Stimulated activated CD8-positive, alpha-beta memory T cell treated with anti-CD3 and anti-CD28 coated beads, Interleukin-7, amount 100 ng/mL, for 4 hours (primary cell): Measurements from ENCODE around the gene ZNF610.
"Not testable (repeated sequence)": the region's sequence is repeated elsewhere in the genome, so short reads cannot be mapped to it uniquely, and the experiment has no call there.

Experiments used
- DNase-seq, 2 donors: peaks; one replicate each; pipeline ENCODE4 v3.0.0-alpha.2; 2020; ENCODE audit warnings: low read depth in 2 of 2

Gene ZNF610

DNA sequence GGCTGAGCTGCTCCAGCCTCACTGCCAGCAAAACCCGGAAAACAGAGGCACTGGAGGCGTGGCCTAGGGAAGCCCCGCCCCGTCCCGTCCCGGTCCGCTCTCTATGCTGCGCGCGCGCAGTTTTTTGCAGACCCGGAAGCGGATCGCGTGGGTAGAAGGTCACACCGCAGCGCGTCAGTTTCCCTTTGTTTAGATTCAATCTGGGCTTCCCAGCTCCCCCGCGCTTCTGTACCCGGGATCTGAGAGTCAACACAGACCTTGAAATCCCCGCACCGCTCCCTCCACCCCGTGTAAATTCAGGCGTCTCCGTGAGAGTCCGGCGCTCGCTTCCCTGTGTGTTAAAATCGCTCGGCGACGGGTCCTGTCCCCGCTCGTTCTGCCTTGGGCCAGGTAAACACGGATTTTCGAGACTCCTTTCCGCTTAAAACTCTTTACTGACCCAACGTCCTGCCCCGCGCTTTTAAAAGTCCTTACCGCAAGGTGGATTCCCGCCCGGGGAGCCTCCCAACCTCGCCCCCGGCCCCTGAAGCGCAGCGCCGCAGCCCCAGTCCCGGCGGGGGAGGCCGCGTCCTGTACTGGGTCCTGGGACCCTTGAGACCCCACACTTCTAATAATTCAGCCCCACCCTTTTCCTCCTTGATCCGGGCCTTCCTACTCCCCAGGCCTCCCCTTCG is at the start of gene ZNF610:
Gene ZNF610 (plus strand): TSS at position 127 of the 674 bp plus-strand sequence. CDS start 12,930 bp downstream, outside the sequence.
- peak; percentile 76 to 78 for DNase-seq

DNA sequence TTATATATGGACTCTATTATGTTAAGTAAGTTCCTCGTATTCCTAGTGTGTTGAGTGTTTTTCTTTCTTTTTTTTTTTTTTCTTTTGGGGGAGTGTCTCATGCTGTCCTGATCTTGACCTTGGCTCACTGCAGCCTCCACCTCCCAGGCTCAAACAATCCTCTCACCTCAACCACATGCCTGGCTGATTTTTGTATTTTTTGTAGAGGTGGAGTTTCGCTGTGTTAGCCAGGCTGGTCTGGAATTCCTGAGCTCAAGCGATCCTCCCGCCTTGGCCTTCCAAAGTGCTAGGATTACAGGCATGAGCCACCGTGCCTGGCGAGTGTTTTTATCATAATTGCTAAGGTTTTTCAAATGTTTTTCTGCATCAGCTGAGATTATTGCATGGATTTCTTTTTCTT is 49.8 kb upstream of the ZNF610 start:
- DNase-seq: no peak

DNA sequence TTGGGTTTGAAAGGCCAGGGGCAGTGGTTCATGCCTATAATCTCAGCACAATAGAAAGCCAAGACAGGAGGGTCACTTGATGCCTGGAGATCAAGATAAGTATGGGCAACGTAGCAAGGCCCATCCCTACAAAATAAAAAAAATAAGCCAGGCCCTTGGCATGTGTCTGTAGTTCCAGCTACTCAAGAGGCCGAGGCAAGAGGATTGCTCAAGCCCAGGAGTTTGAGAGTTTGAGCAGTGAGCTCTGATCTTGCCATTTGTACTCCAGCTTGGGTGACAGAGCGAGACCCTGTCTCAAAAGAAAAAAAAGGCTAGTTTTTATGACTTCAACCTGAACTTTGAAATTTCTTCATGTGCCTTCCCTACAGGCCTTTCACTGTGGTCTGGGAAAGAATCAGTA is 44.3 kb upstream of the ZNF610 start:
- DNase-seq: no peak

DNA sequence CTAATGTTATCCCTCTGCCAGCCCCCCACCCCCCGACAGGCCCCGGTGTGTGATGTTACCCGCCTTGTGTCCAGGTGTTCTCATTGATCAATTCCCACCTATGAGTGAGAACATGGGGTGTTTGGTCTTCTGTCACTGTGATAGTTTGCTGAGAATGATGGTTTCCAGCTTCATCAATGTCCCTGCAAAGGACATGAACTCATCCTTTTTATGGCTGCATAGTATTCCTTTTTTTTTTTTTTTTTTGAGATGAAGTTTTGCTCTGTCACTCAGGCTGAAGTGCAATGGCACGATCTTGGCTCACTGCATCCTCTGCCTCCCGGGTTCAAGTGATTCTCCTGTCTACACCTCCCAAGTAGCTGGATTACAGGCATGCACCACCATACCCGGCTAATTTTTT is 43.1 kb upstream of the ZNF610 start:
- not testable (repeated sequence) for DNase-seq

DNA sequence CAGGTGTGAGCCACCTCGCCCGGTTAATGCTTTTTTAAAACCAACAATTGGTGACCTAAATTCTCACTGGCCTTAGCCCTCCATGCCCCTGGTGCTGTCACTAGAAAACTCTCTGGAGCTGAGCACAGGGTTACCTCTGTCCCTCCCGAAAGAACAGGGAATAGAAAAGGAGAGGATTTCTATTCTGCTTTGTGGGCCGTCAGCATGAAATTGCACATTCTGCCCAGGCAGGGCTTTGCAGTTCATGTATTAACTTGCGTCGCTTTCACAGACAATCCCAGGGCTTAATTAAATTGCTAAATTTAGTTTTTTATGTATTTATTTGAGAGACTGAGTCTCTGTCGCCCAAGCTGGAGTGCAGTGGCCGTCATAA is 39.7 kb upstream of the ZNF610 start:
- DNase-seq: no peak

DNA sequence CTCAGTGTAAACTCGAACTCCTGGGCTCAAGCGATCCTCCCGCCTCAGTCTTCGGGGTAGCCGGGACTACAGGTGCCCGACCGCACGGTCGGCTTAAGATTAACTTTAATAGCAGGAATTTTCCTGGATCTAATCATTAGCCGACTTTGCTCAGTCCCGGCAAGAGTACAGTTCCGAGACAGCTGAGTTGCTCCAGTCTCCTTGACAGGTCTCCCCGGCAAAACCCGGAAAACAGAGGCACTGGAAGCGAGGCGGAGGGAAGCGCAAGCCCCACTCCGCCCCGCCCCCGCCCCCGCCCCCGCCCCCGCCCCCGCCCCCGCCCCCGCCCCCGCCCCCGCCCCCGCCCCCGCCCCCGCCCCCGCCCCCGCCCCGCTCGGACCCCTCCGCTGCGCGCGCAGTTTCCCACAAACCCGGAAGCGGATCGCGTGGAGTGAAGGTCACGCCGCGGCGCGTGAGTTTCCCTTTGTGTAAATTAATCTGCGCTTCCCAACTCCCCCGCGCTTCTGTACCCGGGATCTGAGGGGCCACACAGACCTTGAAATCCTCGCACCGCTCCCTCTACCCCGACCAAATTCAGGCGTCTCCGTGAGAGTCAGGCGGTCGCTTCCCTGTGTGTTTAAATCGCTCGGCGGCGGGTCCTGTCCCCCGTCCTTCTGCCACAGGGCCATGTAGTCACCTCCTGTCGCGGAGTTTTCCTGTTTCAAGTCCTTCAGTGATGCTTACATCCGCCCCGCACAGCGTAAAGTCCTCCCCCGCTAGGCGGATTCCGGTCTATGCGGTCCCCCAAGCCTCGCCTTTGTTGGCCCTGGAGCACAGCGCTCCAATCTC is 39.1 kb upstream of the ZNF610 start, which contains the start of gene ZNF480:
Gene ZNF480 (plus strand): TSS at position 397 of the 828 bp plus-strand sequence. CDS start 3,244 bp downstream, outside the sequence.
- peak; percentile 69 to 78 for DNase-seq

DNA sequence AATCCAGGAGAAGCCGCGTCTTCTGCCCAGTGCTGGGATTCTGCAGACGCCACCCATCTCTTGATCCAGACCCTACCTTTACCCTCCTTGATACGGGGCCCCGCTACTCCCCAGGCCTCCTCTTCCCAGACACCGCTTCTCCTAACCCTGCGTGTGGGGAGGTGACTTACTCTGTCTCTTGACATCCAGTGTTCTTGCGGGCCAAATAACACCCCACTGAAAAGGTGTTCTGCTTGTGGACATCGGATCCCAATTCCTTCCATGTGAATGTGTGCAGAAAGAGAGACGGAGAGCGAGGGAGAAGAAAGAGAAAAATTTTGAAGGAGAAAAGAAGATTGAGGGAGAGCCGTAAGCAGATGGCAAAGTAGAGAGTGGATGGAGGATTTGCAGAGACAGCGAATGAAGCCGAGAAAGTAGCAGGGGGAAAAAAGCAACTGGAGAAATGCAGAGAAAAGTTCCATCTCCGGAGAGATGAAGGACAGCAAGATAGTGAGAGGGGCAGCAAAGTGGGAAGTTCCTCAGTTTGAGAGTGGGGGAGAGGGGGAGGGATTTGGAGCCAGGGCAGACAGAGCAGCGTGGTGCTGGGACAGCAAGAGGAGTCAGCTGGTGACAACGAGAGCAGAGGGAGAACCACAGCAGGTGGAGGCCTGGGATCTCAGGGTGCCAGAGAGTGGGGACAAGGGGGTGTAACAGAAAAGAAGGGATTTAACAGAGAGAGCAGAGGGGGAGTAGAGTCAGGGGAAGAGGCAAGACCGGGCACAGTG is 38.3 kb upstream of the ZNF610 start:
- no peak for DNase-seq

DNA sequence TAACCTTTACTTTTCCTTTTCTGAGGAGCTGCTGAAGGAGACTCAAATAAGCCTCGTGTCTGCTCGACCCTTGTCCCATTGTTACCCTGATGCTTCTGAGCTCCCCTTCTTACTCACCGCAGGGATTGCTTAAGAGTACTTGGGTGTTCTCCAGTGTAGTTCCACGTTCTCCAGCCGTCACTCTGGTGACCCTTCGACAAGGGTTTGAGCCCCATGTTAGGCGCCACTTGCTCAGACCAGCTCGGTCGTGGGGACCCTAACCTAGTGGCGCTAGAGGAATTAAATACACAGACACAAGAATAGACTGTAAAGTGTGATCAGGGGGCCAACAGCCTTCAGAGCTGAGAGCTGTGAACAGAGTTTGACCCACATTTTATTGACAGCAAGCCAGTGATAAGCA is 28.8 kb upstream of the ZNF610 start:
- DNase-seq: no peak

DNA sequence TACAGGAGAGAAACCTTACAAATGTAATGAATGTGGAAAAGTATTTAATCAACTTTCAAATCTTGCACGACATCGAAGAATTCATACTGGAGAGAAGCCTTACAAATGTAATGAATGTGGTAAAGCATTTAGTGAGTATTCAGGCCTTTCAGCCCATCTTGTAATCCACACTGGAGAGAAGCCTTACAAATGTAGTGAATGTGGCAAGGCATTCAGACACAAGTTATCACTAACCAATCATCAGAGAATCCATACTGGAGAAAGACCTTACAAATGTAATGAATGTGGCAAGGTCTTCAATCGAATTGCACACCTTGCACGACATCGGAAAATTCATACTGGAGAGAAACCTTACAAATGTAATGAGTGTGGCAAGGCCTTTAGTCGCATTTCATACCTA is 13.6 kb upstream of the ZNF610 start:
- DNase-seq: no peak

DNA sequence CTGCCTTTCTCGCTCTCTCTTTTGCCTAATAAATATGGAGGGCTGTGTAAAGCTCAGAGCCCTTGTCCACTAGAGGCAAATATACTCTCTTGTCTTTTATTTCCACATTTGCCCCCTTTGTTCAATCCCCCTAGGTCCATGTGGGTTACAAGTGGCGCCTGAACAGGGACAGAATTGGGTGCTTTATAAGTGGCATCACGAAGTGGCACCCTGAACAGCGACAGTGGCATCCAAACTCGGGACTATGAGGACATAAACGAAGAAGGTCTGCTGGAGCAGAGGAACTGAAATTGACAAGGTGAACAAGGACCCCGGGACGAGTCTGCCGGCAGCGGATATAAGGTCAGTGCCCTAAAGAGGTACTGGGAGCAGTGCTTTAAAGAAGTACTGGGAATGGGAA is 4.3 kb upstream of the ZNF610 start:
- no peak for DNase-seq

DNA sequence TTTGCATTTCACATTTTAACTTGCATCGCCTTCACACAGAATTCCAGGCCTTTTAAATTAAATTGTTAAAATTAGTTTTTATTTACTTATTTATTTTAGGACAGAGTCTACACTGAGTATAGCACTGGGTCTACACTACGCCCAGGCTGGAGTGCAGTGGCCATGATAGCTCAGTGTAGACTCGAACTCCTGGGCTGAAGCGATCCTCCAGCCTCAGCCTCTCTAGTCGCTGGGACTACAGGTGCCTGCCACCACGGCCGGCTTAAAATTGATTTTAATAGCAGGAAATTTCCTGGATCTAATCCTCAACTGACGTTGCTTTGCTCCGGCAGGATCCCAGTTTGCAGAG is 301 bp upstream of the ZNF610 start:
- no peak for DNase-seq

DNA sequence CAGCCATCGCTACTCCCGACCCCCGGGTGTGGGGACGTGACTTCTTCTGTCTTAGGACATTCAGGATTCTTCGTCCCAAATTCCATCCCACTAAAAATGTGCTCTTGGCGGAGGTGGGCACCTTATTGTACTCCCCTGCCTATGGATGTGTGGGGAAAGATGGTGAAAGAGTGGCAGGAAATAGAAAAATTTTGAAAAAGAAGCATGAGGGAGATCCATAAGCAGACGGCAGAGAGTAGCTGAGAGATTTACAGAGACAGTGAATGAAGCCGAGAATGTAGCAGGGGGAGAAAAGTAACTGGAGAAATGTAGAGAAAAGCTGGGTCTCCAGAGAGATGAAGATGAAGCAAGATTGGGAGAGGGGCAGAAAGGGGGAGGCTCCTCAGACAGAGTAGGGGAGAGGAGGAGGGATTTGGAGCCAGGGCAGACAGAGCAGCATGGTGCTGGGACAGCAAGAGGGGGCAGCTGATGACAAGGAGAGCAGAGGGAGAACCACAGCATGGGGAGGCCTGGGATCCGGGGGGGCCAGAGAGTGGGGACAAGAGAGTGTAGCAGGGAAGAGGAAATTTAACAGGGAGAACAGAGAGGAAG is 843 bp downstream of the ZNF610 start:
- no peak for DNase-seq

DNA sequence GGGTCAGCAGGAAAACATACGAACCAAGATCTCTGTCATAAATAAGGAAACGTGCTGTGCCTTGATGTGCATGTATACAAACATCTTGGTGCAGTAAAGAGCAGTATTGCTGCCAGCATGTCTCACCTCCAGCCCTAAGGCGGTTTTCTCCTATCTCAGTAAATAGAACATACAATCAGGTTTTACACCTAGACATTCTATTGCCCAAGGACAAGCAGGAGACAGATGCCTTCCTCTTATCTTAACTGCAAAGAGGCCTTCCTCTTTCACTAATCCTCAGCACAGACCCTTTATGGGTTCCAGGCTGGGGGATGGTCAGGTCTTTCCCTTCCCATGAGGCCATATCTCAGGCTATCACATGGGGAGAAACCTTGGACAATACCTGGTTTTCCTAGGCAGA is 3.0 kb downstream of the ZNF610 start:
- DNase-seq: not testable (repeated sequence)

DNA sequence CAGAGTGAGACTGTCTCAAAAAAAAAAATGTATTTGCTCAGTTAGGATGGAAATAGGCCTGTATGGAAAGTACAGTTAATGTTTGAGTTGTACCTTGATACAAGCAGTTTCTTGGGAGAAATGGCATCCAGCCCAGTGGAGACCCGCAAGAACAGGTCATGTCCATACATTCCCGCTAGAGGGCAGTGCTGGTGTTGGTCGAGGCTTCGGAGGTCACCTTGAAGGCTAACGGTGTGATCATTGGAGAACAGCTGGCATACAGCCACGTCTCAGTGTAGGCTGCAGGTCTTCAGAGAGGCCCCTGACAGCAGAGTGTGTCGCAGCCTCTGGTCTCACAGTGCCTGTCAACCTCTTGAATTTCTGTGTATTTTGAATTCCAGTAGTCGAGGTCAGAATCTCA is 7.5 kb downstream of the ZNF610 start:
- peak; percentile 11 to 17 for DNase-seq

DNA sequence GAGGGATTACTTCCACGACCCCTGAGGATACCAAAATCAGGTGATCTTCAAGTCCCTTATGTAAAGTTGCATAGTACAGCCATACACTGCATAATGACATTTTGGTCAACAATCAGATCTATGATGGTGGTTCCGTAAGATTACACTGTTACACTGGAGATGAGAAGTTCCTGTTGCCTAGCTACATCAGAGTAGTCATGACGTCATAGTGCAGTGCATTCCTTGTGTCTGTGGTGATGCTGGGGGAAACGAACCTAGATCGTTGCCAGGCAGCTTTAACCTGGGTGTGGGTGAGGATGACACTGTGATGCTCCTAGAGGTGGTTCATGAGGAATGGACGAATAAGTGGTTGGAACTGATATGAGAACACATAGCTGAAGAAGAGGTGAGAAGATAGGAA is 9.1 kb downstream of the ZNF610 start:
- no peak for DNase-seq

DNA sequence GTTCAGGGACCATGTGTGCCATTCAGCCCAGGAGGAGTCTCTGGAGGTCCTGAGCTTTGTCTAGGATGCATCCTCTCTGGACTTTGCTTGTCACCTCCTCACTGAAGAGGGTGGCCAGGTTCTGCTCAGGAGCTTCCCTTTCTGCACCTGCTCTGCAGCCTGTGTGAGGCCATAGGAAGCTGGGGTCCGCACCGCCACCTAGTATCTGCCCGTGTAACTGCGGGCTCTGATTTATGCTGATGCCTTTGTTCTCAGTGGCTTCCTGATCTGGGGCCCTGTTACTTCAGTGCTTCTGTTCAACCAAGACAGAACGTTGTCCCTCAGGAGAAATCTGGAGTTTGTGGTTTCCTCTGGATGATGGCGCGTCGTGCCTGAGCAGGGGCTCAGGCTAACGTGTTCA is 15.5 kb downstream of the ZNF610 start:
- DNase-seq: no peak

DNA sequence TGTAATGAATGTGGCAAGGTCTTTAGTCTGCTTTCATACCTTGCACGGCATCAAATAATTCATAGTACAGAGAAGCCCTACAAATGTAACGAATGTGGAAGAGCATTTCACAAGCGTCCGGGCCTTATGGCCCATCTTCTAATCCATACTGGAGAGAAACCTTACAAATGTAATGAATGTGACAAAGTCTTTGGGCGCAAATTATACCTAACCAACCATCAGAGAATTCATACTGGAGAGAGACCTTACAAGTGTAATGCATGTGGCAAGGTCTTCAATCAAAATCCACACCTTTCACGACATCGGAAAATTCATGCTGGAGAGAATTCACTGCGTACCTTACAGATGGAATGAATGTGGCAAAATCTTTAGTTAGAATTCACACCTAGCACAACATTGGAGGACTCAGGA is 30.4 kb downstream of the ZNF610 start:
- DNase-seq: no peak

DNA sequence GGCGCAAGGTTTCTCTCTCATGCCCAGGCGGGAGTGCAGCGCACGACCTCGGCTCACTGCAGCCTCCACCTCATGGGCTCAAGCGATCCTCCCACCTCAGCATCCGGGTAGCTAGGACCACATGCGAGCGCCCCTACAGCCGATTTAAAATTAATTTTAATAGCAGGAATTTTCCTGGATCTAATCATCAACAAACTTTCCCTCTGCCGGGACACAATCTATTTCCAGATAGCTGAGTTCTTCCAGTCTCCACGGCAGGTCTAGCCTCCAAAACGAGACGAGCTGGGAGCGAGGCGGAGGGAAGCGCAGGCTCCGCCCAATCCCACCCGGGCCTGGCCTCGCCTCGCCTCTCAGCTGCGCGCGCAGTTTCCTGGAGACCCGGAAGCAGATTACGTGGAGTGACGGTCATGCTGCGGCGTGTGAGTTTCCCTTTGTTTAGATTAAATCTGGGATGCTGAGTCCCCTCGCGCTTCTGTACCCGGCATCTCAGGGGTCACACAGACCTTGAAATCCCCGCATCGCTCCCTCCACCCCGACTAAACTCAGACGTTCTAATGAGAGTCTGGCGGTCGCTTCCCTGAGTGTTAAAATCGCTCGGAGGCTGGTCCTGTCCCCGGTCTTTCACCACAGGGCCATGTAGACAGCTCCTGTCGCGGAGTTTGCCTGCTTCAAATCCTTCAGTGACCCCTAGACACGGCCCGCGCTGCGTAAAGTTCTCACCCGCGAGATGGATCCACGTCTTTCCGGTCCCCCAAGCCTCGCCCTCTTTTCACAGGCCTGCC is 33.7 kb downstream of the ZNF610 start, which contains the start of gene ZNF880:
Gene ZNF880 (plus strand): TSS at position 365 of the 782 bp plus-strand sequence. CDS start 43 bp downstream, at position 408.
- DNase-seq: peak; percentile 88 to 89

DNA sequence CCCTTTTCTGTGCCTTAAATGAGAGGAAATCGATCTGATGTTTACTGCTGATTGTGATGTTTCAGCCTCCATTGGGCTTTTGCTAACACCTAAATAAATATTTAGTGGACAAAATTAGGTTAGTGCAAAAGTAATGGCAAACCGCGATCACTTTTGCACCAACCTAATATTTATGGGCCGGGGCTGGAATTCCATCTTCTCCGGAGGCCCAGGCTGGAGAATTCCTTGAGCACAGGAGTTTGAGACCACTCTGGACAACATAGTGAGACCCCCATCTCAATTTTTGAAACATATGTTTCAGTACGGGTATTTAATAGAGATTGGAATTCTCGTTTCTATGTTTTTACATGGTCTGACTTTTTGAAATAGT is 34.3 kb downstream of the ZNF610 start:
- DNase-seq: no peak

DNA sequence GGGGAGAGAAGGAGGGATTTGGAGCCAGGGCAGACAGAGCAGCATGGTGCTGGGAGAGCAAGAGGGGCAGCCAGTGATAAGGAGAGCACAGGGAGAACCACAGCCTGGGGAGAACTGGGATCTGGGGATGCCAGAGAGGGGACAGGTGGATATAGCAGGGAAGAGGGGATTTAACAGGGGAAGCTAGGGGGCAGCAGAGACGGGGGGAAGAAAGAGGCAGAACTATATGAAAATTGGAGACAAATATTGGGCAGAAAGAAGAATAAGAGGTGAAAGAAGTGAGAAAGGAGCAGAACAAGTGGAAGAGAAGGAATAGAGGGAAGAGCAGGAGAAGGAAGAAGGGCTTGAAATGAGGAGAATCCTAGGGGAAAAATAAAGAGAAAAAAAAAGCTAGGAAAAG is 55.1 kb downstream of the ZNF610 start:
- no peak for DNase-seq
